ENCODE data around the gene SREBF1. TPM values are rescaled to one million over a fixed set of nuclear protein-coding genes. Genes with fewer than 3 reads are reported as not detected.
"Not testable (repeated sequence)": the region's sequence is repeated elsewhere in the genome, so short reads cannot be mapped to it uniquely, and the experiment has no call there.

Gene SREBF1
- total RNA-seq, 1 donor from 2014 or later: 51.6 TPM

DNA sequence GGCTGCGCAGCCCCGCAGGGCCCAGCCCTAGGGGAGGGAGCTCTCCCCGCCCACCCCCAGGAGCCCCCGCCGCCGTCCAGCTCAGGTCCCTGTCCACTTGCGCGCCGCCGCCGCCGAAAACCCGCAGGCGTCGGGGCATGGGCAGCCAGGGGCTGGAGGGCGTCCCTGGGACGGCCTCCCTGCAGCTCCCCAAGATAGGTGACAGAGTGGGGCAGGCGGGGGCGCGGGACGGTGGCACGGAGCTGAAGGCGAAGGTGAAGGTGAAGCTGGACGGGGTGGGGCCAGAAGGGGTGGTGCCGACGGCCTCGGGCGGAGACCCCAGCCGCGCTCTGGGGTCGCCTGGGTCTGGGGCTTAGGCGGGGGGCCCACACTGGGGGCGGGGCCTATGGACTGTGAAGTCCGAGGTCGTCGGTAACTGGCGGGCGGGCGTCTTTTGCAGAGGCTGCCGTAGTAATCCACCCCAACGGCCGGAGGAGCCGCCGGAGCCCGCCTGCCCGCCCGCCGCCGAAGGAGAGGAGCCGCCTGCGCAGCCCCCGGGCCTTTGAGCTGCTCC is 27.2 kb downstream of the SREBF1 start:
- FAIRE-seq (no peak), DNase-seq (ENCODE audit: low read depth) (no peak)
- no peak overlapping the region for H3K4me3 ChIP-seq (ENCODE audit: low read depth, low read length)
- TF ChIP-seq, protein P1, sequence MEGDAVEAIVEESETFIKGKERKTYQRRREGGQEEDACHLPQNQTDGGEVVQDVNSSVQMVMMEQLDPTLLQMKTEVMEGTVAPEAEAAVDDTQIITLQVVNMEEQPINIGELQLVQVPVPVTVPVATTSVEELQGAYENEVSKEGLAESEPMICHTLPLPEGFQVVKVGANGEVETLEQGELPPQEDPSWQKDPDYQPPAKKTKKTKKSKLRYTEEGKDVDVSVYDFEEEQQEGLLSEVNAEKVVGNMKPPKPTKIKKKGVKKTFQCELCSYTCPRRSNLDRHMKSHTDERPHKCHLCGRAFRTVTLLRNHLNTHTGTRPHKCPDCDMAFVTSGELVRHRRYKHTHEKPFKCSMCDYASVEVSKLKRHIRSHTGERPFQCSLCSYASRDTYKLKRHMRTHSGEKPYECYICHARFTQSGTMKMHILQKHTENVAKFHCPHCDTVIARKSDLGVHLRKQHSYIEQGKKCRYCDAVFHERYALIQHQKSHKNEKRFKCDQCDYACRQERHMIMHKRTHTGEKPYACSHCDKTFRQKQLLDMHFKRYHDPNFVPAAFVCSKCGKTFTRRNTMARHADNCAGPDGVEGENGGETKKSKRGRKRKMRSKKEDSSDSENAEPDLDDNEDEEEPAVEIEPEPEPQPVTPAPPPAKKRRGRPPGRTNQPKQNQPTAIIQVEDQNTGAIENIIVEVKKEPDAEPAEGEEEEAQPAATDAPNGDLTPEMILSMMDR (IDR thresholded peaks at IDR 0.05; ENCODE audit: insufficient read depth, low read length, severe bottlenecking): no peak
- H3K36me3 ChIP-seq (ENCODE audit: control insufficient read depth, insufficient read depth, low read length): peaks cover 26% of the 10 kb centered on the region
- H3K27me3 ChIP-seq (ENCODE audit: control insufficient read depth, insufficient read depth, low read length): no peaks in the 10 kb centered on the region

DNA sequence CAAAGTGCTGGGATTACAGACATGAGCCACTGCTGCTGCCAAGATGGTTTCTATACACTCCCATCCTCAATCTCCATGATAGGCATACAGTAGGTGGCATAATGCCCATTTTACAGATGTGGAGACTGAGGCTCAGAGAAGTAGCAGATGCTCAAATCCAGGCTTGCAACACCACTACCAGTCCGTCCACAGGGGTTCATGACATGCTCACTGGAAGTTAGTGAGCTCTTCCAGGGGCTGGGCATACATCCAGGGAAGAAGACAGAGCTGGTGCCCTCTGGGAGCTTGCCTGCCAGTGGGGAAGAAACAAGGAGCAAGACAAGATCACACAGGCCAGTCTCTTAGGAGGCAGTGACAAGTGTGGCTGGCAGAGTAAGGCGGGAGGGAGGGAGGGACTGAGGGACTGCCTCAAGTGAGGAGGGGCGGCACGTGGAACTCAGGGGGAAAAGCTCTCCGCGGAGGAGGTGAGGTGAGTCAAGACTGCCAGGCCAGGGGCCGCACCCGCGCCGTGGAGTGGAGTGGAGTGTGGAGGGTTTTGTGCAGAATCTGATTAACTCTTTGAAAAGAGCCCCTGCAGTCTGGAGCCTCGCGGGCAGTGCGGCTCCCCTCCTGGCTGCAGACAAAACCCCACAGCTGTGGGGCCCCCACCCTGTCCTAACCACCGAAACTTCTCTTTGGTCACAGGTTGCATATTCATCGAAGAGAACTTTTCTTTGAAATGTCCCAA is 27.9 kb downstream of the SREBF1 start:
- TF ChIP-seq, protein P1 (IDR thresholded peaks at IDR 0.05; ENCODE audit: insufficient read depth, low read length, severe bottlenecking): no peak
- FAIRE-seq (no peak), DNase-seq (ENCODE audit: low read depth) (peak; percentile 46)
- Histone ChIP-seq H3K27me3 (ENCODE audit: control insufficient read depth, insufficient read depth, low read length) (no peaks in the 10 kb centered on the region), H3K4me3 (ENCODE audit: low read depth, low read length) (no peak overlapping the region), H3K36me3 (ENCODE audit: control insufficient read depth, insufficient read depth, low read length) (peaks cover 27% of the 10 kb centered on the region)

GRCh38 chr17:17808200-17808599 is 28.6 kb downstream of the SREBF1 start:
- FAIRE-seq; H3K4me3 ChIP-seq (ENCODE audit: low read depth, low read length); DNase-seq (ENCODE audit: low read depth); H3K27me3 ChIP-seq (ENCODE audit: control insufficient read depth, insufficient read depth, low read length): not testable (repeated sequence)
- H3K36me3 ChIP-seq (ENCODE audit: control insufficient read depth, insufficient read depth, low read length): peaks cover 27% of the 10 kb centered on the region

DNA sequence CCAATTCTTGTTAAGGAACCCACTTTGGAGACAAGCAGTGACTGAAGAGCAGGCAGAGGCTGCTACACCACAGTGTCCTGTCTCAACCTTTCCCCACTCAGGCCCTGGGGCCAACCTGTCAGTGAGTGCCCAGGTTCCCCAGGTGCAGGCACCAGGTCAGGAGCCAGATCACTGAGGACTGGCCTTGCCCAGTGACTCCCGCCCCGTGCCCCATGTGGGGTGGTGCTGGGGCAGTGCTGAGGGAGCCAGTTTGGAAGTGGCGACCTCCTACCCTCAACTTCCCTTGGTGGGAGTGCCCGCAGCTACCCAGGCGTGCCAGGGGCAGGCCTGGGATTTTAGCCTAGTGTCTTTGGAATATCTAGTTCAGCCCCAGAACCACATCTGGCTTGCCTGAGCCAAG is 29.3 kb downstream of the SREBF1 start:
- no peak for FAIRE-seq
- no peak for DNase-seq (ENCODE audit: low read depth)
- Histone ChIP-seq H3K27me3 (ENCODE audit: control insufficient read depth, insufficient read depth, low read length) (no peaks in the 10 kb centered on the region), H3K36me3 (ENCODE audit: control insufficient read depth, insufficient read depth, low read length) (peaks cover 25% of the 10 kb centered on the region), H3K4me3 (ENCODE audit: low read depth, low read length) (no peak overlapping the region)
- TF ChIP-seq, protein P1 (IDR thresholded peaks at IDR 0.05; ENCODE audit: insufficient read depth, low read length, severe bottlenecking): no peak

DNA sequence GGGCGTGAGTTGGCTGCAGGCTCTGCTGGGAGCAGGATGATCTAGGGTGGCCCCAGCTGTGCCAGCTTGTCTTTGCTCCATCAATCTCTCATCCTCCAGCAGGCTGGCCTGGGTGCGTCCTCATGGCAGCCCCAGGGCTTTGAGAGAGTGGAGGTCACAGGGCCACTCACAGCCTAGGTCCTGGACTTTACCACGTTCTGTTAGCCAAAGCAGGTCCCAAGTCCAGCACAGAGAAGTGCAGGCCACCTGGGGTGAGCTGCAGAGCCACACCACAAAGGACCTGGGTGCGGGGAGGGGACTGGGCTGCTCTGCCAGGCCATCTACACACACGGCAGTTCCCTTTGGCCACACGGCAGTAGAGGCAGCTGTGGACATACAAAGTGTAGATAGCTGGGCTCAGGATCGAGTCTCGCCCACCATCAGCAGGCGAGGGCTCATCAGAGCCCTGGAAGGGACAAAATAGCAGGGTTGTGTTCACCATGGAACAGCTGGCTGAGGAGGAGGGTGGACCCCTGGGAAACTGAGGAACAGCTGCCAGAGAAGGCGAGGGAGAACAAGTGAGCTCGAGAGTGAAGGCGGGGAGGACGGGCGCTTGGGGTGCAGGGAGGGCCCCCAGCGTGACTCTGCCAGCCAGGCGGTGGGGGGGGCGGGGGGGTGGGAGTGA is 30.0 kb downstream of the SREBF1 start:
- H3K36me3 ChIP-seq (ENCODE audit: control insufficient read depth, insufficient read depth, low read length): peaks cover 28% of the 10 kb centered on the region
- no peak overlapping the region for H3K4me3 ChIP-seq (ENCODE audit: low read depth, low read length)
- TF ChIP-seq, protein P1 (IDR thresholded peaks at IDR 0.05; ENCODE audit: insufficient read depth, low read length, severe bottlenecking): no peak
- FAIRE-seq (no peak), DNase-seq (ENCODE audit: low read depth) (no peak)
- H3K27me3 ChIP-seq (ENCODE audit: control insufficient read depth, insufficient read depth, low read length): no peaks in the 10 kb centered on the region

DNA sequence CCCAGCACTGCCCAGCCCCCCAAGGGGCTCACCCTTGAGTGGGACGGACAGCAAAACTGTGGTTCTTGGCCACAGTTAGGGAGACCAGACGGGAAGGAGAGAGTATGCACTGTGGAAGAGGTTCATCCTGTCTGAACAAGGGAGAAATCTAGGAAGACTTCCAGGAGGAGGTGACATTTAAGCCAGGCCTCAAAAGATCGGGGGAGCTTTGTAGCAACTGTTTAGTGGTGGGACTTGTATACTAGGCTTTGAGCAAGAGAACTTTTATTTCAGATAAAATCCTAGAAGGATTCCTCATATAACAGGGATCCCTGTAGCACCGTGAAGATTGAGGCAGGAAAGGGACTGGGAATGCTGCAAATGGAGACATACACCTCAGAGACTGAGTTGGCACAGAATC is 30.8 kb downstream of the SREBF1 start:
- no peak overlapping the region for H3K4me3 ChIP-seq (ENCODE audit: low read depth, low read length)
- H3K27me3 ChIP-seq (ENCODE audit: control insufficient read depth, insufficient read depth, low read length): no peaks in the 10 kb centered on the region
- FAIRE-seq: no peak
- TF ChIP-seq, protein P1 (IDR thresholded peaks at IDR 0.05; ENCODE audit: insufficient read depth, low read length, severe bottlenecking): no peak
- DNase-seq (ENCODE audit: low read depth): no peak
- peaks cover 30% of the 10 kb centered on the region for H3K36me3 ChIP-seq (ENCODE audit: control insufficient read depth, insufficient read depth, low read length)
